HEK293 (cell line): Measurements from ENCODE around the gene MCUR1.

Source experiments
- CTCF ChIA-PET: fragments of 350-600 bp; formaldehyde crosslinking; extraction: SDS; loops from one replicate; lab custom pipeline; 2021; ENCODE audit warnings: antibody characterized with exemption; lab: Yijun Ruan, JAX
- POLR2A ChIA-PET: fragments of 300-600 bp; formaldehyde crosslinking; extraction: SDS; loops from one replicate; lab custom pipeline; 2020; ENCODE audit warnings: antibody characterized with exemption, inconsistent platforms; lab: Yijun Ruan, JAX
- H3K27ac ChIP-seq: fragments of 200-500 bp; sonication (Bioruptor generic); 2 replicates; pipeline ENCODE4 v1.5.1; 2014; ENCODE audit warnings: low read depth, low read length, control low read depth, inconsistent platforms; ENCODE audit errors: extremely low read depth
- H3K36me3 ChIP-seq, 2 experiments: fragments of 200-500 bp in 1 of 2; sonication (Bioruptor generic) in 1 of 2; 1 replicate in 1 of 2; 2 replicates in 1 of 2; pipeline ENCODE4 v1.5.1; 2014 to 2017; ENCODE audit warnings: inconsistent platforms in 2 of 2, low read length in 2 of 2; ENCODE audit not compliant: control insufficient read depth in 2 of 2, insufficient read depth in 1 of 2
- H3K4me1 ChIP-seq: fragments of 200-500 bp; sonication (Bioruptor generic); 2 replicates; pipeline ENCODE4 v1.5.1; 2014; ENCODE audit warnings: mild to moderate bottlenecking, low read length, inconsistent platforms; ENCODE audit not compliant: control insufficient read depth, insufficient read depth
- H3K4me3 ChIP-seq: 2 replicates; pipeline ENCODE4 v1.5.1; 2011; ENCODE audit warnings: low read depth, mild to moderate bottlenecking, control low read depth, low read length, moderate library complexity
- H3K9me3 ChIP-seq: fragments of 200-500 bp; sonication (Bioruptor generic); 2 replicates; pipeline ENCODE4 v1.5.1; 2014; ENCODE audit warnings: low read depth, low read length, inconsistent platforms; ENCODE audit not compliant: control insufficient read depth, insufficient read depth
- CTCF ChIP-seq: fragments of 450-650 bp; formaldehyde crosslinking; IDR thresholded peaks from 2 replicates; pipeline ENCODE4 v1.5.1; 2016; ENCODE audit warnings: missing biosample characterization, missing genetic modification characterization
- GLI2 ChIP-seq: fragments of 450-650 bp; formaldehyde crosslinking; IDR thresholded peaks from 2 replicates; pipeline ENCODE4; 2017; ENCODE audit warnings: missing biosample characterization, missing genetic modification characterization, low read depth, borderline replicate concordance
- KLF1 ChIP-seq: fragments of 450-650 bp; formaldehyde crosslinking; IDR thresholded peaks from 2 replicates; pipeline ENCODE4 v1.5.1; 2016; ENCODE audit warnings: missing biosample characterization, missing genetic modification characterization
- KLF8 ChIP-seq: fragments of 450-650 bp; formaldehyde crosslinking; IDR thresholded peaks from 2 replicates; pipeline ENCODE4 v1.5.1; 2016; ENCODE audit warnings: missing biosample characterization, missing genetic modification characterization
- MEIS1 ChIP-seq: sonication (generic); formaldehyde crosslinking; IDR thresholded peaks from 2 replicates; pipeline ENCODE4 v1.8.1; 2022; ENCODE audit warnings: missing genetic modification reagents, mild to moderate bottlenecking, borderline replicate concordance
- PRDM1 ChIP-seq: fragments of 450-650 bp; formaldehyde crosslinking; IDR thresholded peaks from 2 replicates; pipeline ENCODE4; 2016; ENCODE audit warnings: missing biosample characterization, missing genetic modification characterization
- PRDM6 ChIP-seq: fragments of 450-650 bp; formaldehyde crosslinking; IDR thresholded peaks from 2 replicates; pipeline ENCODE4 v1.5.1; 2017; ENCODE audit warnings: missing biosample characterization, missing genetic modification characterization
- ZBTB1 ChIP-seq: fragments of 450-650 bp; formaldehyde crosslinking; IDR thresholded peaks from 2 replicates; pipeline ENCODE4 v1.5.1; 2016; ENCODE audit warnings: missing biosample characterization, missing genetic modification characterization
- ZNF221 ChIP-seq: fragments of 450-650 bp; formaldehyde crosslinking; IDR thresholded peaks from 2 replicates; pipeline ENCODE4 v1.5.1; 2017; ENCODE audit warnings: missing biosample characterization, missing genetic modification characterization, borderline replicate concordance
- ZNF248 ChIP-seq: fragments of 450-650 bp; formaldehyde crosslinking; IDR thresholded peaks from 2 replicates; pipeline ENCODE4 v1.5.1; 2017; ENCODE audit warnings: missing biosample characterization, missing genetic modification characterization
- ZNF292 ChIP-seq: fragments of 450-650 bp; formaldehyde crosslinking; IDR thresholded peaks from 2 replicates; pipeline ENCODE4 v1.5.1; 2016; ENCODE audit warnings: low read depth, missing biosample characterization, missing genetic modification characterization, borderline replicate concordance
- ZNF571 ChIP-seq: fragments of 450-650 bp; formaldehyde crosslinking; IDR thresholded peaks from 2 replicates; pipeline ENCODE4 v1.5.0; 2017; ENCODE audit warnings: missing biosample characterization, missing genetic modification characterization
- ZNF610 ChIP-seq: fragments of 450-650 bp; formaldehyde crosslinking; IDR thresholded peaks from 2 replicates; pipeline ENCODE4 v1.5.1; 2016; ENCODE audit warnings: missing biosample characterization, missing genetic modification characterization, borderline replicate concordance
- ZNF624 ChIP-seq: fragments of 450-650 bp; formaldehyde crosslinking; IDR thresholded peaks from 2 replicates; pipeline ENCODE4 v1.5.1; 2017; ENCODE audit warnings: missing biosample characterization, missing genetic modification characterization
- ZNF654 ChIP-seq: fragments of 450-650 bp; formaldehyde crosslinking; IDR thresholded peaks from 2 replicates; pipeline ENCODE4 v1.5.1; 2016; ENCODE audit warnings: low read depth, missing biosample characterization, missing genetic modification characterization
- ZNF658 ChIP-seq: fragments of 450-650 bp; formaldehyde crosslinking; IDR thresholded peaks from 2 replicates; pipeline ENCODE4; 2016; ENCODE audit warnings: missing biosample characterization, missing genetic modification characterization
- ZNF664 ChIP-seq: fragments of 450-650 bp; formaldehyde crosslinking; IDR thresholded peaks from 2 replicates; pipeline ENCODE4 v1.5.1; 2016; ENCODE audit warnings: missing biosample characterization, missing genetic modification characterization
- ZNF692 ChIP-seq: fragments of 450-650 bp; formaldehyde crosslinking; IDR thresholded peaks from 2 replicates; pipeline ENCODE4 v1.5.1; 2016; ENCODE audit warnings: missing biosample characterization, missing genetic modification characterization
- ZNF704 ChIP-seq: fragments of 450-650 bp; formaldehyde crosslinking; IDR thresholded peaks from 2 replicates; pipeline ENCODE4 v1.5.1; 2016; ENCODE audit warnings: missing biosample characterization, missing genetic modification characterization
- ZSCAN5A ChIP-seq: fragments of 450-650 bp; formaldehyde crosslinking; IDR thresholded peaks from 2 replicates; pipeline ENCODE4 v1.5.1; 2016; ENCODE audit warnings: missing biosample characterization, missing genetic modification characterization

The MCUR1 gene

GRCh38 chr6:13769655-13770053 lies 44.7 kb downstream of the MCUR1 start:
- H3K9me3 ChIP-seq: no peaks in the 10 kb centered on the region
- no peak overlapping the region for H3K4me3 ChIP-seq
- ChIA-PET POLR2A (no interaction called here), CTCF (interaction anchor here (0.7 to 0.9 kb wide), 3 partner anchors 13 to 1428 kb away, joined by 3 to 5 read pairs (median 4); no protein-coding TSS in a partner anchor)
- H3K4me1 ChIP-seq: peaks cover 4% of the 10 kb centered on the region; the same call in 1 of the 2 replicates
- no peak for TF ChIP-seq ZNF624 (tag by site-specific recombination)
- no peak for TF ChIP-seq ZSCAN5A (tag by site-specific recombination)
- no peak for TF ChIP-seq KLF1 (tag by site-specific recombination)
- TF ChIP-seq CTCF (tag by site-specific recombination): no peak
- TF ChIP-seq KLF8 (tag by site-specific recombination): no peak
- no peak for TF ChIP-seq ZNF610 (tag by site-specific recombination)
- no peak for TF ChIP-seq ZNF658 (tag by site-specific recombination)
- no peak for TF ChIP-seq ZNF704
- no peak for TF ChIP-seq ZNF654
- TF ChIP-seq ZNF292 (tag by site-specific recombination): no peak
- TF ChIP-seq ZBTB1: no peak
- TF ChIP-seq PRDM1 (tag by site-specific recombination): no peak
- TF ChIP-seq ZNF221 (tag by site-specific recombination): no peak
- TF ChIP-seq GLI2 (tag by site-specific recombination): no peak
- no peak for TF ChIP-seq MEIS1 (CRISPR knock-in tag)
- no peak for TF ChIP-seq ZNF248 (tag by site-specific recombination)
- no peak for TF ChIP-seq PRDM6 (tag by site-specific recombination)
- no peak for TF ChIP-seq ZNF571 (tag by site-specific recombination)
- TF ChIP-seq ZNF664: no peak
- no peak for TF ChIP-seq ZNF692 (tag by site-specific recombination)
- H3K36me3 ChIP-seq: no peaks in the 10 kb centered on the region; a peak in 1 of 3 replicates
- H3K27ac ChIP-seq: no peak overlapping the region
